ENCODE data around the gene CDKN1C. TPM values are rescaled to one million over a fixed set of nuclear protein-coding genes. Genes with fewer than 3 reads are reported as not detected.

The CDKN1C gene
- total RNA-seq, 1 donor from 2014 or later, result 47.8 TPM

DNA sequence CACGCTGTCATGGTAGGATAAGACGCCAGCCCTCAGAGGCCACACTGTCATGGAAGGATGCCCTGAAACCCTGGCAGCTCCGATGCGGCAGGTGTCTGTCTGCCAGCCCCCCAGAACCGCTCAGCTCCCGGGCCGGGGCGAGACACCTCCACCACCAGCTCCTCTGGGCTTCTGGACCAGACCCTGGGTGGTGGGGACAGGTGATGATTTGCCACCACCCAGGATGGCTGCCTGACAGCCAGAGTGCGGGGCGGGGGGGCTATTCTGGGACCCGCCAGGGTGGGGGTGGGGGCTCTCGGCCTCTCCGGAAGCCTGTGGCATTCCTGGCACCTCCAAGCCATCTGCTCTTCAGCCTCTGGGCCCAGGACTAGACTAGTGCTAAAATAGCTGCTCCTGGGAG, 34.3 kb upstream of the CDKN1C start:
- H3K27ac Mint-ChIP-seq, result no peak overlapping the region
- H3K9me3 Mint-ChIP-seq, result no peaks in the 10 kb centered on the region
- H3K9me3 ChIP-seq (ENCODE audit: low read depth), result no peaks in the 10 kb centered on the region
- H3K9ac ChIP-seq, result no peak overlapping the region
- no peaks in the 10 kb centered on the region for H3K27me3 ChIP-seq
- H3K4me1 ChIP-seq, result no peaks in the 10 kb centered on the region
- no peaks in the 10 kb centered on the region for H3K36me3 ChIP-seq
- H2AFZ ChIP-seq (replicated peaks), result no peak overlapping the region
- no peaks in the 10 kb centered on the region for H3K27me3 Mint-ChIP-seq (ENCODE audit: insufficient read depth, low read depth)
- no peaks in the 10 kb centered on the region for H3F3A ChIP-seq (ENCODE audit: low read depth)
- TF ChIP-seq EZH2phosphoT487 (IDR thresholded peaks at IDR 0.05), result no peak
- TF ChIP-seq, protein P1, sequence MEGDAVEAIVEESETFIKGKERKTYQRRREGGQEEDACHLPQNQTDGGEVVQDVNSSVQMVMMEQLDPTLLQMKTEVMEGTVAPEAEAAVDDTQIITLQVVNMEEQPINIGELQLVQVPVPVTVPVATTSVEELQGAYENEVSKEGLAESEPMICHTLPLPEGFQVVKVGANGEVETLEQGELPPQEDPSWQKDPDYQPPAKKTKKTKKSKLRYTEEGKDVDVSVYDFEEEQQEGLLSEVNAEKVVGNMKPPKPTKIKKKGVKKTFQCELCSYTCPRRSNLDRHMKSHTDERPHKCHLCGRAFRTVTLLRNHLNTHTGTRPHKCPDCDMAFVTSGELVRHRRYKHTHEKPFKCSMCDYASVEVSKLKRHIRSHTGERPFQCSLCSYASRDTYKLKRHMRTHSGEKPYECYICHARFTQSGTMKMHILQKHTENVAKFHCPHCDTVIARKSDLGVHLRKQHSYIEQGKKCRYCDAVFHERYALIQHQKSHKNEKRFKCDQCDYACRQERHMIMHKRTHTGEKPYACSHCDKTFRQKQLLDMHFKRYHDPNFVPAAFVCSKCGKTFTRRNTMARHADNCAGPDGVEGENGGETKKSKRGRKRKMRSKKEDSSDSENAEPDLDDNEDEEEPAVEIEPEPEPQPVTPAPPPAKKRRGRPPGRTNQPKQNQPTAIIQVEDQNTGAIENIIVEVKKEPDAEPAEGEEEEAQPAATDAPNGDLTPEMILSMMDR (IDR thresholded peaks at IDR 0.05), result no peak
- no peak for TF ChIP-seq EZH2 (IDR thresholded peaks at IDR 0.05)
- H3K27ac ChIP-seq, result no peak overlapping the region
- H3K79me2 ChIP-seq (ENCODE audit: low read depth), result no peaks in the 10 kb centered on the region
- no peak overlapping the region for H3K4me3 ChIP-seq
- no peaks in the 10 kb centered on the region for H3K4me1 Mint-ChIP-seq
- DNase-seq (ENCODE audit: low spot score), result no peak
- H3K36me3 Mint-ChIP-seq, result no peaks in the 10 kb centered on the region
- H4K20me1 ChIP-seq (ENCODE audit: low read depth), result no peaks in the 10 kb centered on the region
- H3K4me2 ChIP-seq, result no peak overlapping the region
- no peak overlapping the region for H3K4me3 Mint-ChIP-seq

DNA sequence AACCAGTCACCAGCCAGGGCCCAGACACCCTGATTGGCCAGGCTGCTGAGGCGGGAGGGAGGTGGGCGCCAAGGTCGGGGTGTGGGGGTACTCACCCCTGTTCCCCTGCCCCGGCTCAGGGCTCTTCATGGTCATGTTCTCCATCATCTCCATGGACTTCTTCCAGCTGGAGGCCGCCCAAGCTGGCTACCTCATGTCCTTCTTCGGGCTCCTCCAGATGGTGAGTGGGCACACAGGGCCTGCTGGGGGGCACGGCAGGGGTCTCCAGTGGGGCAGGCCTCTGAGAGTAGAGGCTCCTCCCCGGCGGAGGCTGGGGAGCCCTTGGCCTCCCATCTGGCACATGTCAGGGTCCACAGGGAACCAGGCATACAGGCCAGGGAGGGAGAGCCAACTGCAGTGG, 33.6 kb upstream of the CDKN1C start:
- no peaks in the 10 kb centered on the region for H3K9me3 Mint-ChIP-seq
- H3K27me3 ChIP-seq, result no peaks in the 10 kb centered on the region
- no peaks in the 10 kb centered on the region for H3F3A ChIP-seq (ENCODE audit: low read depth)

DNA sequence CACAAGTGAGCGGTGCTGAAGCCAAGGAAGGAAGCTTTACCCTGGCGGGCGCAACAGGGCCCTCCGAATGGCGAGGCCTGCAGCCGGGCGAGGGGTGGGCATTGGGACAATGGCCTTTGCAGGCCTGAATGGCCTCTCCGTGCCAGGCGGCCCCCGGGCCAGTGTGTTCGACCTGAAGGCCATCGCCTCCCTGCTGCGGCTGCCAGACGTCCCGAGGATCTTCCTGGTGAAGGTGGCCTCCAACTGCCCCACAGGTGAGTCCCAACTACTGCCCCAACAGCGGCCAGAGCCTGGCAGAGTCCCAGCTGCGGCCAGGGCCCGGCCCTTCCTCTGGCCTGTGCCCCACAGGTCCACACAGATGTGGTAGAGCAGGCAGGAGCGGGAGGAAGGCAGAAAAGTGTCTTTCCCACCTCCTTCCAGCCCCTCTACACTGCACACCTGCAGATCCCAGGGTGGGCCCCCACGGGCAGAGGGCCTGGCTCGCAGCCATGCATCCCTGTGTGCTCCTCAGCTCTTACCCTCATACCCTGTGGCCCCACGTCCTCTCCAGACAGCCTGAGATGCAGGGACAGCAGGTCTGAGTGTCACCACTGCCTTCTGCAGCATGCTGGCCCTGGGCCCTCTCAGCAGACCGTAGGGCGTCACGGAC, 32.4 kb upstream of the CDKN1C start:
- no peak overlapping the region for H3K4me3 Mint-ChIP-seq
- DNase-seq (ENCODE audit: low spot score), result no peak
- Histone ChIP-seq H3K4me1 (no peaks in the 10 kb centered on the region), H3K27ac (no peak overlapping the region), H3K27me3 (no peaks in the 10 kb centered on the region), H2AFZ (replicated peaks) (no peak overlapping the region), H3F3A (ENCODE audit: low read depth) (no peaks in the 10 kb centered on the region), H3K4me2 (no peak overlapping the region), H3K9me3 (ENCODE audit: low read depth) (no peaks in the 10 kb centered on the region), H3K36me3 (no peaks in the 10 kb centered on the region), H4K20me1 (ENCODE audit: low read depth) (no peaks in the 10 kb centered on the region), H3K9ac (no peak overlapping the region), H3K4me3 (no peak overlapping the region), H3K79me2 (ENCODE audit: low read depth) (no peaks in the 10 kb centered on the region)
- no peaks in the 10 kb centered on the region for H3K9me3 Mint-ChIP-seq
- no peak for TF ChIP-seq EZH2 (IDR thresholded peaks at IDR 0.05)
- TF ChIP-seq, protein P1 (IDR thresholded peaks at IDR 0.05), result no peak
- TF ChIP-seq EZH2phosphoT487 (IDR thresholded peaks at IDR 0.05), result no peak
- H3K27ac Mint-ChIP-seq, result no peak overlapping the region
- H3K4me1 Mint-ChIP-seq, result peaks cover 4% of the 10 kb centered on the region
- H3K36me3 Mint-ChIP-seq, result no peaks in the 10 kb centered on the region
- H3K27me3 Mint-ChIP-seq (ENCODE audit: insufficient read depth, low read depth), result no peaks in the 10 kb centered on the region

More for the DNA sequence above, 33.6 kb upstream of the CDKN1C start:
- no peak overlapping the region for H3K4me3 Mint-ChIP-seq
- Histone ChIP-seq H3K4me2 (no peak overlapping the region), H2AFZ (replicated peaks) (no peak overlapping the region), H3K27ac (no peak overlapping the region), H3K9me3 (ENCODE audit: low read depth) (no peaks in the 10 kb centered on the region), H3K79me2 (ENCODE audit: low read depth) (no peaks in the 10 kb centered on the region), H4K20me1 (ENCODE audit: low read depth) (no peaks in the 10 kb centered on the region), H3K9ac (no peak overlapping the region), H3K4me1 (no peaks in the 10 kb centered on the region), H3K4me3 (no peak overlapping the region), H3K36me3 (no peaks in the 10 kb centered on the region)
- TF ChIP-seq EZH2phosphoT487 (IDR thresholded peaks at IDR 0.05), result no peak
- no peak for TF ChIP-seq EZH2 (IDR thresholded peaks at IDR 0.05)
- TF ChIP-seq, protein P1 (IDR thresholded peaks at IDR 0.05), result no peak
- no peaks in the 10 kb centered on the region for H3K4me1 Mint-ChIP-seq
- H3K36me3 Mint-ChIP-seq, result no peaks in the 10 kb centered on the region
- no peak overlapping the region for H3K27ac Mint-ChIP-seq
- no peak for DNase-seq (ENCODE audit: low spot score)
- no peaks in the 10 kb centered on the region for H3K27me3 Mint-ChIP-seq (ENCODE audit: insufficient read depth, low read depth)

Data from neural progenitor cell (in vitro differentiated cells).